DOHH2 (cell line): ENCODE data around the gene SPRR5.

Source experiments
- H3F3A ChIP-seq: fragments of 200-600 bp; sonication (generic), shearing (Covaris generic); 2 replicates; pipeline ENCODE4 v1.6.0; 2016; ENCODE audit warnings: antibody characterized with exemption, mild to moderate bottlenecking; ENCODE audit not compliant: control insufficient read depth, insufficient read depth
- H3K27ac ChIP-seq: fragments of 200-600 bp; sonication (generic); 2 replicates; pipeline ENCODE4 v1.5.1; 2014; ENCODE audit warnings: low read depth, mild to moderate bottlenecking, low read length, moderate library complexity
- H3K27me3 ChIP-seq: fragments of 200-600 bp; sonication (generic); 2 replicates; pipeline ENCODE4 v1.6.1; 2014; ENCODE audit warnings: mild to moderate bottlenecking, low read length, mixed read lengths; ENCODE audit not compliant: control insufficient read depth
- H3K36me3 ChIP-seq: fragments of 200-600 bp; sonication (generic); 2 replicates; pipeline ENCODE4 v1.6.1; 2014; ENCODE audit warnings: mild to moderate bottlenecking, low read length, moderate library complexity, mixed read lengths; ENCODE audit not compliant: control insufficient read depth
- H3K4me1 ChIP-seq: fragments of 200-600 bp; sonication (generic); 2 replicates; pipeline ENCODE4 v1.6.1; 2014; ENCODE audit warnings: mild to moderate bottlenecking, low read length, mixed read lengths; ENCODE audit not compliant: control insufficient read depth
- H3K4me2 ChIP-seq: fragments of 200-600 bp; sonication (generic); 2 replicates; pipeline ENCODE4 v1.6.0; 2014; ENCODE audit warnings: mild to moderate bottlenecking, low read length, moderate library complexity
- H3K4me3 ChIP-seq: fragments of 200-600 bp; sonication (generic); 2 replicates; pipeline ENCODE4 v1.5.1; 2014; ENCODE audit warnings: mild to moderate bottlenecking, low read length, mixed read lengths
- H3K79me2 ChIP-seq: fragments of 200-600 bp; sonication (generic); 2 replicates; pipeline ENCODE4 v1.6.1; 2014; ENCODE audit warnings: mild to moderate bottlenecking, low read length, mixed read lengths; ENCODE audit not compliant: control insufficient read depth
- H3K9me2 ChIP-seq: fragments of 200-600 bp; sonication (generic); replicated peaks from 2 replicates; pipeline ENCODE4 v1.6.1; 2014; ENCODE audit warnings: mild to moderate bottlenecking, low read length, mixed read lengths; ENCODE audit not compliant: control insufficient read depth
- H3K9me3 ChIP-seq: fragments of 200-600 bp; sonication (generic); 2 replicates; pipeline ENCODE4 v1.6.1; 2014; ENCODE audit warnings: antibody characterized with exemption, low read length, mixed read lengths; ENCODE audit not compliant: control insufficient read depth, insufficient read depth
- H4K20me1 ChIP-seq: fragments of 200-600 bp; sonication (generic); 2 replicates; pipeline ENCODE4 v1.6.0; 2014; ENCODE audit warnings: low read depth, mild to moderate bottlenecking, antibody characterized with exemption, low read length, moderate library complexity; ENCODE audit not compliant: control insufficient read depth, insufficient read depth
- CTCF ChIP-seq: fragments of 200-600 bp; sonication (generic); IDR thresholded peaks from one replicate; pipeline ENCODE4 v1.5.1; 2014; ENCODE audit warnings: antibody characterized with exemption, mild to moderate bottlenecking, low read depth, low read length; ENCODE audit not compliant: poor library complexity, severe bottlenecking
- EZH2phosphoT487 ChIP-seq: fragments of 200-600 bp; sonication (generic); IDR thresholded peaks from 2 replicates; pipeline ENCODE4 v1.6.1; 2017; ENCODE audit warnings: borderline replicate concordance, mild to moderate bottlenecking, antibody characterized with exemption, low read length, moderate library complexity, mixed read lengths

The SPRR5 gene, protein sequence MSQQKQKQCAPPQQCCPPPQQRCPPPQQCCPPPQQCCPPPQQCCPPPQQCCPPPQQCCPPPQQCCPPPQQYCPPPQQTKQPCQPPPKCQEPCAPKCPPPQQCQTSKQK

DNA sequence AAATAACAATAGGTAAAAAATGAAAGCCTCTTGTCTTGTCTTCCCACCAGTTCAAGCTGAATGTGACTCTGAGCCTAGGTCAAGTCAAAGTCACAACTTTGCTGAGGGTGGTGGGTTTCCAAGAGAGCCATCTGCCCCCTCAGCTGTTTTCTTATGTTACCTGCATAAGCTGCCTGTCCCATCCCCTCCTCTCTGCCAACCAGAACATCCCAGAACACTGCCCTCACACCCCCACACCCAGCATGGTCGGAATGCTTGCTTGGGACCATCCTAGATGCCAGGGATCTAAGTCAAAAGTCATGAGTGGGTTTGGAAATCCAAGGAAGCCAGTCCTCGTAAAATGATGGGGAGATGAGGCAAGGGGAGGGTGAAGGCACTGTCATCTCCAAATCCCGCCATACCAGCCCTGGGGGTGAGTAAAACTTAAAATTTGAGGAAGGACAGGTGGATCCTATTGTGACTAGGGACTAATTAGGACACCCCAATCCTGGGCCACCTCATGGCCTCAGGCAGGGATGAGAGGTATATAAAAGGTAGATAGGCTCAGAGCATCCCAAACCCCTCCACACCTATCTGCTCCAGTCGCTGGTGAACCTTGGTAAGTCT is at the start of gene SPRR5:
TSS of gene SPRR5 (plus strand) at position 556 of the 606 bp plus-strand sequence. CDS start 1,349 bp downstream, outside the sequence.
- Histone ChIP-seq H3K9me3 (no peaks in the 10 kb centered on the region), H3K4me3 (no peak within 1 kb of the TSS), H3K36me3 (no peaks in the 10 kb centered on the region)

DNA sequence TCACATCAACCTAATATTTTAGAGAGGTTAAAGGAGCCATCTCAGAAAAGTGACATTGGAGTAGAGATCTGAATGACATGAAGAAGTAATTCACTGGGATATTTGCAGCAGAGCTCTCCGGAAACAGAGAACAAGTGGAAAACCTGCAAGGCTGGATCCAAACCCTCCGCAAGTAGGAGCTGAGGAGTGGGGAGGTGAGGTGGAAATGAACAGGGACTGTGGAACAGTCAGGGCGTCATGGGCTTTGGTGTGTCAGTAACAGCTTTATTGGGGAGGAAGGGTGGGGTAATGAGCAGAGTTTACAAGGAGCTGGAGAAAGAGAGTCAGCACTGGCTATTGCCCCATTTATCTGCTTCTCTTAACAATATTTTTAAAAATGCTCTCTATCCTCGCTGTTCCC is 48.0 kb upstream of the SPRR5 start:
- Histone ChIP-seq H4K20me1 (no peaks in the 10 kb centered on the region), H3K36me3 (no peaks in the 10 kb centered on the region), H3K4me2 (no peak overlapping the region), H3K27ac (no peak overlapping the region), H3K9me3 (no peaks in the 10 kb centered on the region), H3K27me3 (peaks cover 15% of the 10 kb centered on the region), H3K9me2 (no peaks in the 10 kb centered on the region), H3K4me3 (no peak overlapping the region), H3K79me2 (no peaks in the 10 kb centered on the region), H3F3A (no peaks in the 10 kb centered on the region), H3K4me1 (no peaks in the 10 kb centered on the region)
- TF ChIP-seq EZH2phosphoT487, result no peak
- no peak for TF ChIP-seq CTCF

More for the DNA sequence above, at the start of gene SPRR5:
- H4K20me1 ChIP-seq, result no peaks in the 10 kb centered on the region
- no peaks in the 10 kb centered on the region for H3K27me3 ChIP-seq
- TF ChIP-seq EZH2phosphoT487 (no peak), CTCF (no peak)
- H3F3A ChIP-seq, result no peaks in the 10 kb centered on the region
- no peak within 1 kb of the TSS for H3K4me2 ChIP-seq
- H3K9me2 ChIP-seq, result no peaks in the 10 kb centered on the region
- H3K4me1 ChIP-seq, result no peaks in the 10 kb centered on the region
- no peak within 1 kb of the TSS for H3K27ac ChIP-seq
- H3K79me2 ChIP-seq, result no peaks in the 10 kb centered on the region

- H3K4me1 ChIP-seq, result no peaks in the 10 kb centered on the region
- H3K4me2 ChIP-seq, result no peak overlapping the region
- no peaks in the 10 kb centered on the region for H3F3A ChIP-seq
- no peaks in the 10 kb centered on the region for H3K79me2 ChIP-seq
- H3K27me3 ChIP-seq, result peaks cover 14% of the 10 kb centered on the region
- no peak overlapping the region for H3K27ac ChIP-seq
- no peaks in the 10 kb centered on the region for H3K9me3 ChIP-seq
- H3K9me2 ChIP-seq, result no peaks in the 10 kb centered on the region
- no peaks in the 10 kb centered on the region for H4K20me1 ChIP-seq
- H3K4me3 ChIP-seq, result no peak overlapping the region
- TF ChIP-seq EZH2phosphoT487 (no peak), CTCF (no peak)
- no peaks in the 10 kb centered on the region for H3K36me3 ChIP-seq
Observed at GRCh38 chr1:152899883-152900282, 47.1 kb upstream of the SPRR5 start.
